ENCODE data around the gene SLC16A10.
"Not testable (repeated sequence)": the region's sequence is repeated elsewhere in the genome, so short reads cannot be mapped to it uniquely, and the experiment has no call there.

The SLC16A10 gene

DNA sequence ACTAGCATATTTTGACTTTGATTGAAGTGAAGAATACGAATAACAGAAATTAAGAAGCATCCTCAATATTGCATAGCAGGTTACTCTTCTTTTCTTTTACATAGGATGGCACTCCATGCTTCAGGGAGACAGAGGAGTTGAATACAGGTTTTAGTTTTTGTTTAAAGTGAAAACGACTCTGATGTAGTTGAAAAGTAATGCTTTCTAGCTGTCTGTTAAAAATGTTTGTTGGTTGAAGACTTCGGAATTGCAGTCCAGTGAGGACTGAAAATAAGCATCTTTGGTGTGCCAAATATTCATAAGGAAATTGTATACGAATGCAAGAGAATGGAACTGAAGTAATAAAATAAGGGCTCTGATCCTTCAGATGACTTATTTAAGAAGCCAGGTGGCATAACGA is 618 bp upstream of the SLC16A10 start:
- H3K4me3 ChIP-seq (ENCODE audit: insufficient read depth, low read depth, low read length, poor library complexity, severe bottlenecking) = peak overlapping the region; percentile 80
- H3K27ac ChIP-seq (ENCODE audit: insufficient read depth, low read length, poor library complexity, severe bottlenecking) = peak overlapping the region; percentile 42
- H3K36me3 ChIP-seq (ENCODE audit: control insufficient read depth, insufficient read depth, low read length) = no peaks in the 10 kb centered on the region
- no peaks in the 10 kb centered on the region for H3K27me3 ChIP-seq (replicated peaks; ENCODE audit: control insufficient read depth, insufficient read depth, low read length, poor library complexity, severe bottlenecking)
- no peaks in the 10 kb centered on the region for H3K9me3 ChIP-seq (ENCODE audit: control insufficient read depth, low read length)
- no peak for DNase-seq
- no peaks in the 10 kb centered on the region for H3K4me1 ChIP-seq (ENCODE audit: control insufficient read depth, insufficient read depth, low read length, poor library complexity, severe bottlenecking)

DNA sequence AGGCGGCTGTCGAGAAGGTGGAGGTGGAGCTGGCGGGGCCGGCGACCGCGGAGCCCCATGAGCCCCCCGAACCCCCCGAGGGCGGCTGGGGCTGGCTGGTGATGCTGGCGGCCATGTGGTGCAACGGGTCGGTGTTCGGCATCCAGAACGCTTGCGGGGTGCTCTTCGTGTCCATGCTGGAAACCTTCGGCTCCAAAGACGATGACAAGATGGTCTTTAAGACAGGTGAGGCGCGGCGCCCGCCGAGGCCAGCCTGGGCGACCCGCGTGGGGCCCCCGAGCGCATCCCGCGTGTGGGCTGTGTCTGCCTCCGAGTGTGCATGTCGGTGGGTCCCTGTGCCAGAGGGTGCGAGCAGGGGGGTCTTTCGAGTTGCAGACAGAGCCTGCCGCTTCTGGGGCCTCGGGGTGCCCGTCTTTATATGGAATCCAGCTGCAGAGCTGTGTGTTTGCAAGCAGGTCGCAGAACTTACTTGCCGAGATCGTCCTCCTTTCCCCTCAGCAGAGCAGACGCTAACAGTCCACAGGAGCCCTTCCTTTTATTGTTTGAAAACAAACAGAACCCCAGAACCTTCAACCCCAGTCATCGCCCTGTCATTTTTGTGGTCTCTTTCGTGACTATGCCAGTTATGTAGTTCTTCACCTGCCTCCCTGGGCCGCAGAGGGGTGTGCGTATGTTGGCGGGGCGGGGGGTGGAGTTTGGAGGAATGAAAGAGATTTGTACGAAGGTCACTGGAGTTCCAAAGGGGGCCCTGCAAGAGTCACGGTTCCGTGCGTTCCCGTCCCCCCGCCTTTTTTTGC is 766 bp downstream of the SLC16A10 start:
- Histone ChIP-seq H3K9me3 (ENCODE audit: control insufficient read depth, low read length) (no peaks in the 10 kb centered on the region), H3K27me3 (replicated peaks; ENCODE audit: control insufficient read depth, insufficient read depth, low read length, poor library complexity, severe bottlenecking) (no peaks in the 10 kb centered on the region), H3K27ac (ENCODE audit: insufficient read depth, low read length, poor library complexity, severe bottlenecking) (peak overlapping the region; percentile 47), H3K4me1 (ENCODE audit: control insufficient read depth, insufficient read depth, low read length, poor library complexity, severe bottlenecking) (no peaks in the 10 kb centered on the region), H3K36me3 (ENCODE audit: control insufficient read depth, insufficient read depth, low read length) (no peaks in the 10 kb centered on the region), H3K4me3 (ENCODE audit: insufficient read depth, low read depth, low read length, poor library complexity, severe bottlenecking) (peak overlapping the region; percentile 80)
- DNase-seq = peak; percentile 9 to 46 (median 38)

DNA sequence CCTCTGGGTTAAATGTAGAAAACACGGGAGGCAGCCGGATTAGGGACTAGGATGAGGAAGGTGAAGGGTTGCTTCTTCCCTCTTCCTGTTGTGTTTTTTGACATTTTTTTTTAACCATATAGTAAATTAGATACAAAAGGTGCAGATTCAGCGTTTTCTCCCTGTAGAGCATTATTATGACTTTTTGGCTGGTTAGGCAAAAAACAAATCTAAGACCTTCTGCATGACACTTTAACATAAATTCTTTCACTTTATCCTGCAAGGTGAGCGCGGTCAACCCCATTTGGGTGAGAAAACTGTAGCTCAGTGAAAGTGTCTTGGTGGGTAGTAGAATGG is 1.3 kb downstream of the SLC16A10 start:
- DNase-seq = no peak
- H3K36me3 ChIP-seq (ENCODE audit: control insufficient read depth, insufficient read depth, low read length) = no peaks in the 10 kb centered on the region
- no peak overlapping the region for H3K27ac ChIP-seq (ENCODE audit: insufficient read depth, low read length, poor library complexity, severe bottlenecking)
- H3K4me3 ChIP-seq (ENCODE audit: insufficient read depth, low read depth, low read length, poor library complexity, severe bottlenecking) = peak overlapping the region; percentile 80
- no peaks in the 10 kb centered on the region for H3K4me1 ChIP-seq (ENCODE audit: control insufficient read depth, insufficient read depth, low read length, poor library complexity, severe bottlenecking)
- no peaks in the 10 kb centered on the region for H3K27me3 ChIP-seq (replicated peaks; ENCODE audit: control insufficient read depth, insufficient read depth, low read length, poor library complexity, severe bottlenecking)
- no peaks in the 10 kb centered on the region for H3K9me3 ChIP-seq (ENCODE audit: control insufficient read depth, low read length)

DNA sequence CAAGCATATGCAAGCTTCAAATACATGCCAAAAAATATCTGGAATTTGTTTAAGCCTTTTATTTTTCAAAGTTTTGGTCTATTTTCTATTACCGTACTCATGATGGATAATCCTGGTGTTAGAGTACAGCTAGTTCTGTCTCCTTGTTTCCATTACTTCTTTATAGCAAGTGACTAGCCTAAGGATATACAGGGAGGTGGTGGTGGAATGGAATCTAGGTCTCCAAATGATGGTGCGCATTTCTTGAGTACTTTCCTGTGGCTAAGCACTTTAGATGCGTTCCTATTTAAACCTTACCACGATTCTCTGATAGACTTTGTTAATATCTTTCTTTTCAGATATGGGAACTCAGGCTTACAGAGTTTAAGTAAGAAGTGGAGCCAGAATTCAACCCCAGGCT is 3.5 kb downstream of the SLC16A10 start:
- peaks cover 2% of the 10 kb centered on the region for H3K4me1 ChIP-seq (ENCODE audit: control insufficient read depth, insufficient read depth, low read length, poor library complexity, severe bottlenecking)
- no peak overlapping the region for H3K4me3 ChIP-seq (ENCODE audit: insufficient read depth, low read depth, low read length, poor library complexity, severe bottlenecking)
- no peaks in the 10 kb centered on the region for H3K27me3 ChIP-seq (replicated peaks; ENCODE audit: control insufficient read depth, insufficient read depth, low read length, poor library complexity, severe bottlenecking)
- no peaks in the 10 kb centered on the region for H3K36me3 ChIP-seq (ENCODE audit: control insufficient read depth, insufficient read depth, low read length)
- no peak for DNase-seq
- H3K27ac ChIP-seq (ENCODE audit: insufficient read depth, low read length, poor library complexity, severe bottlenecking) = no peak overlapping the region
- no peaks in the 10 kb centered on the region for H3K9me3 ChIP-seq (ENCODE audit: control insufficient read depth, low read length)

DNA sequence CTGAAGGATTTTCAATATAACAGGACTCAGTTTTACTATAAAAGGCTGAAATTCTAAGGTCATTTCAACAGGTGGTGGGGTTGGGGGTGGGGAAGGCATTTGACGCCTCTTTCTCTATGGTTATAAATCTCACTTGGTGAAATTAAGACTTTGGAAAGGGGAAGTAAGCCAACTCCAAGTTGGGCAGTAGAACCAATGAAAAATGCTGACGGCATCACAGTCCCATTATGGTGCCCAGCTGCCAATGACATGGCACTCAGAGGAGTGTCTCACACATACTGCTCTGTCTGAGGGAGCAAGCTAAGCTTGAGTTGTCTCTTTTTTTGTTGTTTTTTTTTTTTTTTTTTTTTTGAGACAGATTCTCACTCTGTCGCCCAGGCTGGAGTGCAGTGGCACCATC is 4.7 kb downstream of the SLC16A10 start:
- Histone ChIP-seq H3K27me3 (replicated peaks; ENCODE audit: control insufficient read depth, insufficient read depth, low read length, poor library complexity, severe bottlenecking) (no peaks in the 10 kb centered on the region), H3K27ac (ENCODE audit: insufficient read depth, low read length, poor library complexity, severe bottlenecking) (no peak overlapping the region), H3K9me3 (ENCODE audit: control insufficient read depth, low read length) (no peaks in the 10 kb centered on the region), H3K36me3 (ENCODE audit: control insufficient read depth, insufficient read depth, low read length) (no peaks in the 10 kb centered on the region), H3K4me1 (ENCODE audit: control insufficient read depth, insufficient read depth, low read length, poor library complexity, severe bottlenecking) (peaks cover 9% of the 10 kb centered on the region), H3K4me3 (ENCODE audit: insufficient read depth, low read depth, low read length, poor library complexity, severe bottlenecking) (no peak overlapping the region)
- no peak for DNase-seq

DNA sequence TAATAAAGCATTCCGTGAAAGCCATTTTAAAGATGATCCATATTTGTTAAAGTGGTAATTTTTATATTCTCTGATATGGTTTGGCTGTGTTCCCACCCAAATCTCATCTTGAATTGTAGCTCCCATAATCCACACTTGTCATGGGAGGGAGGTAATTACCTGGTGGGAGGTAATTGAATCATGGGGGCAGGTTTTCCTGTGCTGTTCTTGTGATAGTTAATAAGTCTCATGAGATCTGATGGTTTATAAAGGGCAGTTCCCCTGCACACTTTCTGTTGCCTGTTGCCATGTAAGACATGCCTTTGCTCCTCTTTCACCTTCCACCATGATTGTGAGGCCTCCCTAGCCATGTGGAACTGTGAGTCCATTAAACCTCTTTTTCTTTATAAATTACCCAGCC is 8.2 kb downstream of the SLC16A10 start:
- not testable (repeated sequence) for DNase-seq

DNA sequence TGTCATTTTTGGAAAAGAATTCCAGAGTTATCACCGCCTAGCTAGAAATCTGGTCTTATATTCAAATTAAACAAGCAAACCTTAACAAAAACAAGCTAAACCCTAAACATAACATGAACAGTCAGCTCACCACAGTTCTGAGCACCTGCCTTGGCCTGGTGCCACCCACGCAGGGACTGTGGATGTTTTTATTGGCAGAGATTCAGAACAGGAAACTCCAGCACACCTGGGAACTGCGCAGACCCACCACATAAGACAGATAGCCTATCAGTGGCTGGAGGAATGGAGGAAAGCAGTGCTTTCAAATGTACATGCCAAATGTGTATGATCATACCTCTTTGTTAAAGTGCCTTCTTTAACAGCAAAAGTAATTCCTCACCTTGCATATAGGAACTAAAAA is 8.9 kb downstream of the SLC16A10 start:
- no peak overlapping the region for H3K27ac ChIP-seq (ENCODE audit: insufficient read depth, low read length, poor library complexity, severe bottlenecking)
- peak in 1 of 3 donors; percentile 27 for DNase-seq

More for the DNA sequence above, 8.2 kb downstream of the SLC16A10 start:
- H3K27me3 ChIP-seq (replicated peaks; ENCODE audit: control insufficient read depth, insufficient read depth, low read length, poor library complexity, severe bottlenecking); H3K27ac ChIP-seq (ENCODE audit: insufficient read depth, low read length, poor library complexity, severe bottlenecking); H3K9me3 ChIP-seq (ENCODE audit: control insufficient read depth, low read length); H3K4me1 ChIP-seq (ENCODE audit: control insufficient read depth, insufficient read depth, low read length, poor library complexity, severe bottlenecking); H3K4me3 ChIP-seq (ENCODE audit: insufficient read depth, low read depth, low read length, poor library complexity, severe bottlenecking); H3K36me3 ChIP-seq (ENCODE audit: control insufficient read depth, insufficient read depth, low read length): not testable (repeated sequence)

DNA sequence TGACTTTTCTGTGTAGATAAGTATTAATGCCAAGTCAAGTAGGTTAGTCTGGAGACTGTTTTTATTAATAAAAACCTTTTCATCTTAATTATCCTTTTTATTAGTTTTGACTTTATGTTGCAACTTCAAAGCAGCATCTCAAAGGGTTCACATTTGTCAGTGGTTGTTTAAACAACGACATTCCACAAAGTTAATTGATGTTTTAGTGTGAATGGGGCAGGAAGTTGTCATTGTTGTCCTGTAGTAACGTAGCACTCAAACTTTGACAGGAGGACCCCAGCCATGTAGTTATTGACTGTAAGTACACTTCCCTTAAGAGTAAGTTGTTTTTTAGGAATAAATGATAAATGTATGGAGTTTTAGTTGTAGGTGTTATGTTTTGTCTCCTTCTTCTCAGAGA is 11.3 kb downstream of the SLC16A10 start:
- Histone ChIP-seq H3K36me3 (ENCODE audit: control insufficient read depth, insufficient read depth, low read length) (no peaks in the 10 kb centered on the region), H3K27ac (ENCODE audit: insufficient read depth, low read length, poor library complexity, severe bottlenecking) (no peak overlapping the region), H3K4me3 (ENCODE audit: insufficient read depth, low read depth, low read length, poor library complexity, severe bottlenecking) (no peak overlapping the region), H3K9me3 (ENCODE audit: control insufficient read depth, low read length) (no peaks in the 10 kb centered on the region), H3K4me1 (ENCODE audit: control insufficient read depth, insufficient read depth, low read length, poor library complexity, severe bottlenecking) (peaks cover 9% of the 10 kb centered on the region), H3K27me3 (replicated peaks; ENCODE audit: control insufficient read depth, insufficient read depth, low read length, poor library complexity, severe bottlenecking) (no peaks in the 10 kb centered on the region)
- DNase-seq = no peak

More for the DNA sequence above, 8.9 kb downstream of the SLC16A10 start:
- Histone ChIP-seq H3K4me1 (ENCODE audit: control insufficient read depth, insufficient read depth, low read length, poor library complexity, severe bottlenecking) (peaks cover 9% of the 10 kb centered on the region), H3K36me3 (ENCODE audit: control insufficient read depth, insufficient read depth, low read length) (no peaks in the 10 kb centered on the region), H3K27me3 (replicated peaks; ENCODE audit: control insufficient read depth, insufficient read depth, low read length, poor library complexity, severe bottlenecking) (no peaks in the 10 kb centered on the region), H3K4me3 (ENCODE audit: insufficient read depth, low read depth, low read length, poor library complexity, severe bottlenecking) (no peak overlapping the region), H3K9me3 (ENCODE audit: control insufficient read depth, low read length) (no peaks in the 10 kb centered on the region)

DNA sequence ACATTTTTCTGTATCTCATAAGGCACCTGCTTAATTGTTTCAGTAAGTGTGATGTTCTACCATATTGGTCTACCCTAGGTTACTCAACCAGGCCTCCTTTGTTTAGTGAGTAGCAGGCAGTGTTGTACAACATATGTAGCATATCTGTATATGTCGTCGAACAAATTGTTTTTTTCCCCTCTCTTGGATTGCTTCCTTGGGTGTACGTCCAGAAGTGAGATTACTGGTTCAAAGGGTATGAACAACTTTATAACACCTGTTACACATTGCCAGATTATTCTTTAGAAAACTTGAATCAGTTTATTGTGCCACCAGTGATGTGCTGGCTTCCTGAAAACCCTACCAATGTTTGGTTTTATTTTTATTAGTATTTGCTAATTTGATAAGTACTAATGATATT is 14.7 kb downstream of the SLC16A10 start:
- H3K9me3 ChIP-seq (ENCODE audit: control insufficient read depth, low read length) = no peaks in the 10 kb centered on the region
- H3K4me1 ChIP-seq (ENCODE audit: control insufficient read depth, insufficient read depth, low read length, poor library complexity, severe bottlenecking) = no peaks in the 10 kb centered on the region
- no peak overlapping the region for H3K27ac ChIP-seq (ENCODE audit: insufficient read depth, low read length, poor library complexity, severe bottlenecking)
- no peaks in the 10 kb centered on the region for H3K27me3 ChIP-seq (replicated peaks; ENCODE audit: control insufficient read depth, insufficient read depth, low read length, poor library complexity, severe bottlenecking)
- no peak overlapping the region for H3K4me3 ChIP-seq (ENCODE audit: insufficient read depth, low read depth, low read length, poor library complexity, severe bottlenecking)
- no peak for DNase-seq
- H3K36me3 ChIP-seq (ENCODE audit: control insufficient read depth, insufficient read depth, low read length) = no peaks in the 10 kb centered on the region

DNA sequence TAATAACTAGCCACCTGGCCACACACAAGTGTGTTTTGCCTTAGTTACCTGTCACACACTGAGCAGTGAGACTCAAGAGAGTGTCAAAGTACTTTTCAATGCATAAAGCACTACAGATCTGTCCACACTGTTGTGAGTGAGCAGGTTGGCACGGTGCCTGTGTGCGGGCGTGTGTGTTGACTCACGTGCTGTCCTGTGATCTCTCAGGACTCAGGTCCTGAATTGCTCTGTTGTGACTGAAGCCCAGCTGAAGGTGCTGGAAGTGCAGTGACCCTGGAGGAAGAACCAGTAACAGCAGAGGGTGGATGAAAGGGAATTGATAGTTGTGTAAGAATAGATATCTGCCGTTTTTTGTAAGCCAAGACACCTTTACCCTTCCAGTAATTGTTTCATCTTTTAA is 18.3 kb downstream of the SLC16A10 start:
- no peak for DNase-seq
- no peaks in the 10 kb centered on the region for H3K27me3 ChIP-seq (replicated peaks; ENCODE audit: control insufficient read depth, insufficient read depth, low read length, poor library complexity, severe bottlenecking)
- H3K9me3 ChIP-seq (ENCODE audit: control insufficient read depth, low read length) = no peaks in the 10 kb centered on the region
- no peaks in the 10 kb centered on the region for H3K36me3 ChIP-seq (ENCODE audit: control insufficient read depth, insufficient read depth, low read length)
- H3K4me3 ChIP-seq (ENCODE audit: insufficient read depth, low read depth, low read length, poor library complexity, severe bottlenecking) = no peak overlapping the region
- no peaks in the 10 kb centered on the region for H3K4me1 ChIP-seq (ENCODE audit: control insufficient read depth, insufficient read depth, low read length, poor library complexity, severe bottlenecking)
- H3K27ac ChIP-seq (ENCODE audit: insufficient read depth, low read length, poor library complexity, severe bottlenecking) = no peak overlapping the region

Measured in effector memory CD4-positive, alpha-beta T cell (primary cell).